Astrocyte (in vitro differentiated cells and primary cell): ENCODE measurements around the gene TMEM198. TPM values are rescaled to one million over a fixed set of nuclear protein-coding genes. Genes with fewer than 3 reads are reported as not detected.

Experiments used
- DNase-seq: peaks from one replicate; pipeline ENCODE4 v3.0.0-alpha.2; 2010; ENCODE audit warnings: low read depth
- FAIRE-seq: peaks from 2 replicates; lab custom pipeline; 2011; peaks lifted over from hg19 to GRCh38; lab: Jason Lieb, UNC
- H2AFZ ChIP-seq: 2 replicates; pipeline ENCODE4 v1.6.0; 2012; ENCODE audit warnings: low read depth, low read length, inconsistent platforms
- H3K27ac ChIP-seq: 2 replicates; pipeline ENCODE4 v1.5.1; 2011; ENCODE audit warnings: low read depth, low read length, inconsistent platforms
- H3K27me3 ChIP-seq: 2 replicates; pipeline ENCODE4 v1.6.0; 2011; ENCODE audit warnings: low read length, inconsistent platforms; ENCODE audit not compliant: insufficient read depth
- H3K36me3 ChIP-seq: 2 replicates; pipeline ENCODE4 v1.5.1; 2011; ENCODE audit warnings: low read length, inconsistent platforms; ENCODE audit not compliant: insufficient read depth
- H3K4me1 ChIP-seq: 2 replicates; pipeline ENCODE4 v1.5.1; 2011; ENCODE audit warnings: low read length, inconsistent platforms; ENCODE audit not compliant: insufficient read depth
- H3K4me2 ChIP-seq: 2 replicates; pipeline ENCODE4 v1.6.0; 2012; ENCODE audit warnings: low read length, inconsistent platforms
- H3K4me3 ChIP-seq: 2 replicates; pipeline ENCODE4 v1.5.1; 2011; ENCODE audit warnings: low read depth, mild to moderate bottlenecking, low read length, inconsistent platforms; ENCODE audit not compliant: insufficient read depth
- H3K79me2 ChIP-seq: 2 replicates; pipeline ENCODE4 v1.6.0; 2012; ENCODE audit warnings: mild to moderate bottlenecking, low read length, inconsistent platforms; ENCODE audit not compliant: insufficient read depth
- H3K9ac ChIP-seq: 2 replicates; pipeline ENCODE4 v1.6.0; 2012; ENCODE audit warnings: mild to moderate bottlenecking, low read length, inconsistent platforms
- H3K9me3 ChIP-seq: 2 replicates; pipeline ENCODE4 v1.5.1; 2012; ENCODE audit warnings: low read depth, mild to moderate bottlenecking, low read length, inconsistent platforms; ENCODE audit not compliant: insufficient read depth
- H4K20me1 ChIP-seq: 2 replicates; pipeline ENCODE4 v1.6.0; 2012; ENCODE audit warnings: low read length, inconsistent platforms; ENCODE audit not compliant: insufficient read depth
- H3K27ac Mint-ChIP-seq: one replicate; pipeline ENCODE4 v1.8.0; 2021; ENCODE audit warnings: mild to moderate bottlenecking, mixed read lengths; ENCODE audit not compliant: unreplicated experiment
- H3K27me3 Mint-ChIP-seq: one replicate; pipeline ENCODE4 v1.8.0; 2021; ENCODE audit warnings: low read depth, mixed read lengths; ENCODE audit not compliant: unreplicated experiment
- H3K36me3 Mint-ChIP-seq: one replicate; pipeline ENCODE4 v1.8.0; 2021; ENCODE audit warnings: low read depth, mixed read lengths; ENCODE audit not compliant: unreplicated experiment
- H3K4me1 Mint-ChIP-seq: one replicate; pipeline ENCODE4 v1.8.0; 2021; ENCODE audit warnings: low read depth, mixed read lengths; ENCODE audit not compliant: unreplicated experiment
- H3K4me3 Mint-ChIP-seq: one replicate; pipeline ENCODE4 v1.8.0; 2021; ENCODE audit warnings: mild to moderate bottlenecking, moderate library complexity, mixed read lengths; ENCODE audit not compliant: unreplicated experiment
- H3K9me3 Mint-ChIP-seq: one replicate; pipeline ENCODE4 v1.8.0; 2021; ENCODE audit warnings: mild to moderate bottlenecking, mixed read lengths; ENCODE audit not compliant: unreplicated experiment
- CTCF ChIP-seq: IDR thresholded peaks from 2 replicates; pipeline ENCODE4 v1.5.1; 2011; ENCODE audit warnings: low read depth, mild to moderate bottlenecking, inconsistent platforms, low read length, moderate library complexity; ENCODE audit not compliant: insufficient read depth
- EZH2 ChIP-seq: IDR thresholded peaks from 2 replicates; pipeline ENCODE4 v1.6.1; 2012; ENCODE audit warnings: mild to moderate bottlenecking, low read length, inconsistent platforms; ENCODE audit not compliant: insufficient read depth
- total RNA-seq: library from RNA; stranded (reverse); gene quantifications from 2 replicates; pipeline ENCODE4 v1.2.1, GENCODE V29; 2021

Gene TMEM198
- total RNA-seq, 1 donor from 2014 or later, result 3.8 TPM

- no peak overlapping the region for H3K27ac ChIP-seq
- no peak for FAIRE-seq
- no peak for DNase-seq
- H3K36me3 ChIP-seq, result no peaks in the 10 kb centered on the region
- no peak overlapping the region for H3K4me3 Mint-ChIP-seq
- H3K4me3 ChIP-seq, result no peak overlapping the region
- no peaks in the 10 kb centered on the region for H3K79me2 ChIP-seq
- H3K9ac ChIP-seq, result no peak overlapping the region
- H3K27me3 ChIP-seq, result no peaks in the 10 kb centered on the region
- TF ChIP-seq EZH2 (no peak), CTCF (no peak)
- no peaks in the 10 kb centered on the region for H3K36me3 Mint-ChIP-seq
- no peak overlapping the region for H2AFZ ChIP-seq
- no peak overlapping the region for H3K27ac Mint-ChIP-seq
- H3K9me3 ChIP-seq, result no peaks in the 10 kb centered on the region
- H3K27me3 Mint-ChIP-seq, result no peaks in the 10 kb centered on the region
- H3K9me3 Mint-ChIP-seq, result peaks cover 2% of the 10 kb centered on the region
- no peaks in the 10 kb centered on the region for H4K20me1 ChIP-seq
- H3K4me2 ChIP-seq, result no peak overlapping the region
- H3K4me1 Mint-ChIP-seq, result peaks cover 21% of the 10 kb centered on the region
- H3K4me1 ChIP-seq, result peaks cover 5% of the 10 kb centered on the region
These were observed 48.9 kb downstream of the TMEM198 start for GRCh38 chr2:219592736-219593135.

GRCh38 chr2:219593154-219593553, 49.3 kb downstream of the TMEM198 start:
- Mint-ChIP-seq H3K27ac (no peak overlapping the region), H3K27me3 (no peaks in the 10 kb centered on the region), H3K9me3 (peaks cover 2% of the 10 kb centered on the region), H3K4me3 (no peak overlapping the region), H3K36me3 (no peaks in the 10 kb centered on the region), H3K4me1 (peaks cover 22% of the 10 kb centered on the region)
- Histone ChIP-seq H3K4me2 (no peak overlapping the region), H3K27ac (no peak overlapping the region), H2AFZ (no peak overlapping the region), H3K27me3 (no peaks in the 10 kb centered on the region), H4K20me1 (no peaks in the 10 kb centered on the region), H3K79me2 (peaks cover 1% of the 10 kb centered on the region), H3K4me1 (peaks cover 5% of the 10 kb centered on the region), H3K36me3 (no peaks in the 10 kb centered on the region), H3K9me3 (no peaks in the 10 kb centered on the region), H3K4me3 (no peak overlapping the region), H3K9ac (no peak overlapping the region)
- TF ChIP-seq EZH2 (no peak), CTCF (no peak)
- FAIRE-seq (no peak), DNase-seq (no peak)

- Histone ChIP-seq H3K9me3 (no peaks in the 10 kb centered on the region), H3K4me1 (peaks cover 11% of the 10 kb centered on the region), H3K4me2 (peak overlapping the region; percentile 7), H3K36me3 (no peaks in the 10 kb centered on the region), H2AFZ (no peak overlapping the region), H4K20me1 (no peaks in the 10 kb centered on the region), H3K27me3 (no peaks in the 10 kb centered on the region), H3K9ac (no peak overlapping the region), H3K27ac (no peak overlapping the region), H3K79me2 (peaks cover 8% of the 10 kb centered on the region), H3K4me3 (no peak overlapping the region)
- TF ChIP-seq CTCF, result no peak
- TF ChIP-seq EZH2, result no peak
- Mint-ChIP-seq H3K36me3 (no peaks in the 10 kb centered on the region), H3K27ac (peak overlapping the region; percentile 72), H3K9me3 (no peaks in the 10 kb centered on the region), H3K27me3 (no peaks in the 10 kb centered on the region), H3K4me3 (no peak overlapping the region), H3K4me1 (peaks cover 28% of the 10 kb centered on the region)
- DNase-seq (peak; percentile 5), FAIRE-seq (no peak)
These were observed 51.4 kb downstream of the TMEM198 start for GRCh38 chr2:219595256-219595655.
